Gastrocnemius medialis (tissue), 4 donors: ENCODE results near the gene TAF11L13. TPM values are rescaled to one million over a fixed set of nuclear protein-coding genes. Genes with fewer than 3 reads are reported as not detected.

ENCODE experiments used
- ATAC-seq, 2 donors: fragments of 150-250 bp; one replicate each; pipeline ENCODE4 v1.9.1; 2016
- DNase-seq, 2 donors: peaks; one replicate each; pipeline ENCODE4 v3.0.0-alpha.2; 2019
- H3K27ac ChIP-seq, 4 donors: fragments of 200-600 bp; sonication (generic); 1 replicate in 1 of 4; 2 replicates in 3 of 4; pipeline ENCODE4 v1.5.1; 2016 to 2018; ENCODE audit warnings: mild to moderate bottlenecking in 2 of 4, moderate library complexity in 1 of 4
- H3K27me3 ChIP-seq, 3 donors: fragments of 200-600 bp; sonication (generic) in 2 of 3; 1 replicate in 1 of 3; 2 replicates in 2 of 3; pipeline versions ENCODE4 v1.5.1 to v1.6.0; 2016 to 2019; ENCODE audit warnings: mild to moderate bottlenecking in 1 of 3, moderate library complexity in 1 of 3
- H3K36me3 ChIP-seq, 2 donors: fragments of 200-600 bp; sonication (generic) in 1 of 2; one replicate each; pipeline ENCODE4 v1.5.1; 2017 to 2018
- H3K4me1 ChIP-seq, 2 donors: fragments of 200-600 bp; sonication (generic) in 1 of 2; one replicate each; pipeline ENCODE4 v1.5.1; 2016 to 2017; ENCODE audit warnings: mild to moderate bottlenecking in 2 of 2
- H3K4me3 ChIP-seq, 4 donors: fragments of 200-600 bp; sonication (generic) in 3 of 4; 1 replicate in 1 of 4; 2 replicates in 3 of 4; pipeline ENCODE4 v1.5.1; 2016 to 2019; ENCODE audit warnings: mild to moderate bottlenecking in 2 of 4
- H3K9me3 ChIP-seq, 3 donors: fragments of 200-600 bp; sonication (generic) in 2 of 3; 1 replicate in 1 of 3; 2 replicates in 2 of 3; pipeline ENCODE4 v1.5.1; 2016 to 2019
- POLR2A ChIP-seq, 2 donors: fragments of 450-650 bp; IDR thresholded peaks; one replicate each; pipeline ENCODE4 v1.6.1; 2017; ENCODE audit warnings: antibody characterized with exemption in 2 of 2, mild to moderate bottlenecking in 2 of 2, moderate library complexity in 2 of 2
- in situ Hi-C, 4 donors: fragments of 200-750 bp; cut with MboI; loops; one replicate each; pipeline versions ENCODE4 v1.15.0 to v1.8.0; 2017; ENCODE audit warnings: low sequenced_read_pairs in 4 of 4
- intact Hi-C: fragments of 100-400 bp; cut with DNase I; formaldehyde crosslinking; loops from one replicate; pipeline ENCODE4 v1.15.1; 2023; ENCODE audit warnings: low total_unique reads
- total RNA-seq, 4 donors: library from RNA; depleted of rRNA; stranded (reverse); fragments of >200 nt; gene quantifications; one replicate each; pipeline versions ENCODE4 v1.1.0 to v1.2.3, GENCODE V29; 2016
- TF ChIP-seq, protein P1 (sequence below), 5 experiments: fragments of 450-650 bp in 3 of 5; fragments of 200-600 bp in 2 of 5; sonication (generic) in 2 of 5; IDR thresholded peaks in 4 of 5; conservative IDR thresholded peaks in 1 of 5; 1 replicate in 4 of 5; 2 replicates in 1 of 5; pipeline ENCODE4 v1.5.1; 2016 to 2019; ENCODE audit warnings: antibody characterized with exemption in 5 of 5, mild to moderate bottlenecking in 3 of 5, moderate library complexity in 3 of 5

TAF11L13 gene
- total RNA-seq, 4 donors from 2014 or later = not detected

DNA sequence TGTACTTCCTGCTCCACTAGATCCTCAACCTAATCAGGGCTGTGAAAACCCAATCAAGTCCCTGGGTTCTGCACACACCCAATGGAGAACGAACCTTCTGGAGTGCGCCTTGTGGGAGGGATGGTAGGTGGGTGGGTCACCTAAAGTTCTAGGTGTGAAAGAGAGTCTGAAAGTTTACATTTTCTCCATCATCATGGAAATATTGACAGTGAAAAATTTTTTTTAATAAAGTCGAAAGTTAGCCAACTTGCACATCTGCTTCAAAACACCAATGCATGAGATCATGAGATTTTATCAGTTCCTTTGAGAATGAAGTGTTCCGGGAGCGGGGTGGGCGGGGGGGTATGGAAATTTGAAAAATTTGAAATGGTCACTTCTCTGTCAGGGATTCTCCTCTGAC lies 24.0 kb downstream of the TAF11L13 start:
- Histone ChIP-seq H3K4me1 (no peaks in the 10 kb centered on the region), H3K9me3 (no peaks in the 10 kb centered on the region), H3K4me3 (no peak overlapping the region), H3K27me3 (no peaks in the 10 kb centered on the region), H3K36me3 (no peaks in the 10 kb centered on the region), H3K27ac (no peak overlapping the region)
- no peak for ATAC-seq
- in situ Hi-C loops (no loop called here), intact Hi-C loops (no loop called here)
- TF ChIP-seq POLR2A (IDR thresholded peaks at IDR 0.05) = no peak
- TF ChIP-seq, protein P1, sequence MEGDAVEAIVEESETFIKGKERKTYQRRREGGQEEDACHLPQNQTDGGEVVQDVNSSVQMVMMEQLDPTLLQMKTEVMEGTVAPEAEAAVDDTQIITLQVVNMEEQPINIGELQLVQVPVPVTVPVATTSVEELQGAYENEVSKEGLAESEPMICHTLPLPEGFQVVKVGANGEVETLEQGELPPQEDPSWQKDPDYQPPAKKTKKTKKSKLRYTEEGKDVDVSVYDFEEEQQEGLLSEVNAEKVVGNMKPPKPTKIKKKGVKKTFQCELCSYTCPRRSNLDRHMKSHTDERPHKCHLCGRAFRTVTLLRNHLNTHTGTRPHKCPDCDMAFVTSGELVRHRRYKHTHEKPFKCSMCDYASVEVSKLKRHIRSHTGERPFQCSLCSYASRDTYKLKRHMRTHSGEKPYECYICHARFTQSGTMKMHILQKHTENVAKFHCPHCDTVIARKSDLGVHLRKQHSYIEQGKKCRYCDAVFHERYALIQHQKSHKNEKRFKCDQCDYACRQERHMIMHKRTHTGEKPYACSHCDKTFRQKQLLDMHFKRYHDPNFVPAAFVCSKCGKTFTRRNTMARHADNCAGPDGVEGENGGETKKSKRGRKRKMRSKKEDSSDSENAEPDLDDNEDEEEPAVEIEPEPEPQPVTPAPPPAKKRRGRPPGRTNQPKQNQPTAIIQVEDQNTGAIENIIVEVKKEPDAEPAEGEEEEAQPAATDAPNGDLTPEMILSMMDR (IDR thresholded peaks at IDR 0.05 in 4 of 5, conservative IDR thresholded peaks at IDR 0.05 in 1 of 5) = no peak
- no peak for DNase-seq

DNA sequence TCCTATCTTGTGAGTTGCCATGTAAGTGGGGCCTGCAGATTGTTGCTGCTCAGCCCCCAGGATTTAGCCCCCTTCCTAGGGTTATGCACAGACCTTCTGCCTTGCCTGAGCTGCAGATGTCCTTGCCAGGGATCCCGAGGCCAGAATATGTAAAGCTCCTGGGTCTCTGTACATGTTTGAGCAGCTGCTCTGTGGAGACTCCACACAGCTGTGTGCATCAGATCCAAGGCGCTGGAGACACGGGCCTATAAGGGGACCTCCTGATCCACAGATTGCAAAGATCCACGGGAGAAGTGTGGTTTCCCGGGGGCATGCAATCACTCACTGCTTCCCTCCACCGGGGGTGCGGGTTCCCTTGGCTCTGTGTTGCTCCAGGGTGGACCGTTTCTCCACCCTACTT lies 31.3 kb downstream of the TAF11L13 start:
- TF ChIP-seq POLR2A (IDR thresholded peaks at IDR 0.05) = no peak
- TF ChIP-seq, protein P1 (IDR thresholded peaks at IDR 0.05 in 4 of 5, conservative IDR thresholded peaks at IDR 0.05 in 1 of 5) = no peak
- DNase-seq = no peak

DNA sequence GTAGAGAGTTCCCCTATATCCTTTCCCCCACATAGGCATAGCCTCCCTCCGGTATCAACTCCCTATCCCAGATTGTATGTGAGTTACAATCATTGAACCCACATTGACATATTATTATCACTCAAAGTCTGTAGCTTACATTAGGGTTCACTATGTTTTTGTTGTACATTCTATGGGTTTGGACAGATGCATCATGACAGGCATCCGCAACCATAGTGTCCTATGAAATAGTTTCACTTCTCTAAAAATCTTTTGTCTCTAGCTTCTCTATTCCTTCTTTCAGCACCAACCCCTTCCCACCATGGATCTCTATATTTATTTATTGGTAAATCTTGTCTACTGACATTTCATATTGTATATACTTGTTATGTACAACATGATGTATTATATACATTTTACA lies 33.9 kb downstream of the TAF11L13 start:
- in situ Hi-C loops = no loop called here
- no peaks in the 10 kb centered on the region for H3K9me3 ChIP-seq

More for the DNA sequence above, 31.3 kb downstream of the TAF11L13 start:
- H3K27ac ChIP-seq = no peak overlapping the region
- no peaks in the 10 kb centered on the region for H3K27me3 ChIP-seq
- in situ Hi-C loops = no loop called here
- intact Hi-C loops = no loop called here
- no peak overlapping the region for H3K4me3 ChIP-seq
- H3K4me1 ChIP-seq = no peaks in the 10 kb centered on the region
- no peaks in the 10 kb centered on the region for H3K9me3 ChIP-seq
- no peak for ATAC-seq
- H3K36me3 ChIP-seq = no peaks in the 10 kb centered on the region

DNA sequence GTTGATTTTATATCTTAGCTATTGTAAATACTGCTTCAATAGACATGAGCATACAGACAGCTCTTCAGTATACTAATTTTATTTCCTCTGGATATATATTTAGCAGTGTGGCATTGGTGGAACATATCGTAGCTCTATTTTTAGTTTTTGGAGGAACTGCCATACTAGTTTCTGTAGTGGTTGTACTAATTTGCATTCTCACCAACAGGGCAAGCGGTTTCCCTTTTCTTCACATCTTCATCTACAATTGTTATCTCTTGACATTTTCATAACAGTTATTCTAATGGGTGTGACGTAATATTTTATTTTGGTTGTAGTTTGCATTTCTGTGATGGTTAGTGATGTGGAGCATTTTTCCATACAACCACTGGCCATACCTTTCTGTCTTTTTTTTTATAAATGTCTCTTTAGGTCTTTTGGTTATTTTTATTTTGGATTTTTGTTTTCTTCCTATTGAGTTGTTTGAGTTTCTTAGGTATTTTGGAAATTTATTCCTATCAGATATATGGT lies 34.9 kb downstream of the TAF11L13 start:
- no peaks in the 10 kb centered on the region for H3K4me1 ChIP-seq
- intact Hi-C loops = no loop called here
- H3K9me3 ChIP-seq = no peaks in the 10 kb centered on the region
- no peak overlapping the region for H3K27ac ChIP-seq
- no peaks in the 10 kb centered on the region for H3K27me3 ChIP-seq
- in situ Hi-C loops = no loop called here
- H3K36me3 ChIP-seq = no peaks in the 10 kb centered on the region
- DNase-seq (no peak), ATAC-seq (no peak)
- TF ChIP-seq, protein P1 (IDR thresholded peaks at IDR 0.05 in 4 of 5, conservative IDR thresholded peaks at IDR 0.05 in 1 of 5) = no peak
- no peak for TF ChIP-seq POLR2A (IDR thresholded peaks at IDR 0.05)
- no peak overlapping the region for H3K4me3 ChIP-seq

More for the DNA sequence above, 33.9 kb downstream of the TAF11L13 start:
- no peak overlapping the region for H3K4me3 ChIP-seq
- no peak for ATAC-seq
- no peak for TF ChIP-seq POLR2A (IDR thresholded peaks at IDR 0.05)
- TF ChIP-seq, protein P1 (IDR thresholded peaks at IDR 0.05 in 4 of 5, conservative IDR thresholded peaks at IDR 0.05 in 1 of 5) = no peak
- intact Hi-C loops = no loop called here
- H3K36me3 ChIP-seq = no peaks in the 10 kb centered on the region
- H3K4me1 ChIP-seq = no peaks in the 10 kb centered on the region
- H3K27ac ChIP-seq = no peak overlapping the region
- no peaks in the 10 kb centered on the region for H3K27me3 ChIP-seq
- DNase-seq = no peak

DNA sequence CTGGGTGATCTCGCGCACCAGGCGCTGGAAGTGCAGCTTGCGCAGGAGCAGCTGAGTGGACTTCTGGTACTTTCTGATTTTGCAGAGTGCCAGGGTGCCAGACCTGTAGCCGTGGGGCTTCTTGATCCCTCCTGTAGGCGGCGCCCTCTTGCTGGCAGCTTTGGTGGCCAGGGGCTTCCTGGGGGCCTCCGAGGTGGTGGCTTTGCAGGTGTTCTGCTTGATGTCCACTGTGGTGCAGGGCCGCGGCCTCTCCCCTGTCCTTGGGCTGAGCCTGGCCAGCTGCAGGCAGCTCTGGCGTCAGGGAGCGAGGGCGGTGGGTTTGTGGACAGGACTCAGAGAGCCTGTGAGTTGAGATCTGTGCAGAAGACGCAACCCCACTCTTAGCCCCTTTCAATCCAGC lies 38.5 kb downstream of the TAF11L13 start:
- Histone ChIP-seq H3K4me3 (no peak overlapping the region), H3K4me1 (no peaks in the 10 kb centered on the region), H3K36me3 (no peaks in the 10 kb centered on the region), H3K9me3 (no peaks in the 10 kb centered on the region), H3K27me3 (no peaks in the 10 kb centered on the region), H3K27ac (no peak overlapping the region)
- no peak for ATAC-seq
- no peak for DNase-seq
- in situ Hi-C loops = no loop called here
- TF ChIP-seq, protein P1 (IDR thresholded peaks at IDR 0.05 in 4 of 5, conservative IDR thresholded peaks at IDR 0.05 in 1 of 5) = no peak
- no peak for TF ChIP-seq POLR2A (IDR thresholded peaks at IDR 0.05)
- intact Hi-C loops = no loop called here
